Astrocyte (in vitro differentiated cells and primary cell): ENCODE measurements around the gene UBE2G1. TPM values are rescaled to one million over a fixed set of nuclear protein-coding genes. Genes with fewer than 3 reads are reported as not detected.

Experiments used
- DNase-seq: peaks from one replicate; pipeline ENCODE4 v3.0.0-alpha.2; 2010; ENCODE audit warnings: low read depth
- FAIRE-seq: peaks from 2 replicates; lab custom pipeline; 2011; peaks lifted over from hg19 to GRCh38; lab: Jason Lieb, UNC
- H2AFZ ChIP-seq: 2 replicates; pipeline ENCODE4 v1.6.0; 2012; ENCODE audit warnings: low read depth, low read length, inconsistent platforms
- H3K27ac ChIP-seq: 2 replicates; pipeline ENCODE4 v1.5.1; 2011; ENCODE audit warnings: low read depth, low read length, inconsistent platforms
- H3K27me3 ChIP-seq: 2 replicates; pipeline ENCODE4 v1.6.0; 2011; ENCODE audit warnings: low read length, inconsistent platforms; ENCODE audit not compliant: insufficient read depth
- H3K36me3 ChIP-seq: 2 replicates; pipeline ENCODE4 v1.5.1; 2011; ENCODE audit warnings: low read length, inconsistent platforms; ENCODE audit not compliant: insufficient read depth
- H3K4me1 ChIP-seq: 2 replicates; pipeline ENCODE4 v1.5.1; 2011; ENCODE audit warnings: low read length, inconsistent platforms; ENCODE audit not compliant: insufficient read depth
- H3K4me2 ChIP-seq: 2 replicates; pipeline ENCODE4 v1.6.0; 2012; ENCODE audit warnings: low read length, inconsistent platforms
- H3K4me3 ChIP-seq: 2 replicates; pipeline ENCODE4 v1.5.1; 2011; ENCODE audit warnings: low read depth, mild to moderate bottlenecking, low read length, inconsistent platforms; ENCODE audit not compliant: insufficient read depth
- H3K79me2 ChIP-seq: 2 replicates; pipeline ENCODE4 v1.6.0; 2012; ENCODE audit warnings: mild to moderate bottlenecking, low read length, inconsistent platforms; ENCODE audit not compliant: insufficient read depth
- H3K9ac ChIP-seq: 2 replicates; pipeline ENCODE4 v1.6.0; 2012; ENCODE audit warnings: mild to moderate bottlenecking, low read length, inconsistent platforms
- H3K9me3 ChIP-seq: 2 replicates; pipeline ENCODE4 v1.5.1; 2012; ENCODE audit warnings: low read depth, mild to moderate bottlenecking, low read length, inconsistent platforms; ENCODE audit not compliant: insufficient read depth
- H4K20me1 ChIP-seq: 2 replicates; pipeline ENCODE4 v1.6.0; 2012; ENCODE audit warnings: low read length, inconsistent platforms; ENCODE audit not compliant: insufficient read depth
- H3K27ac Mint-ChIP-seq: one replicate; pipeline ENCODE4 v1.8.0; 2021; ENCODE audit warnings: mild to moderate bottlenecking, mixed read lengths; ENCODE audit not compliant: unreplicated experiment
- H3K27me3 Mint-ChIP-seq: one replicate; pipeline ENCODE4 v1.8.0; 2021; ENCODE audit warnings: low read depth, mixed read lengths; ENCODE audit not compliant: unreplicated experiment
- H3K36me3 Mint-ChIP-seq: one replicate; pipeline ENCODE4 v1.8.0; 2021; ENCODE audit warnings: low read depth, mixed read lengths; ENCODE audit not compliant: unreplicated experiment
- H3K4me1 Mint-ChIP-seq: one replicate; pipeline ENCODE4 v1.8.0; 2021; ENCODE audit warnings: low read depth, mixed read lengths; ENCODE audit not compliant: unreplicated experiment
- H3K4me3 Mint-ChIP-seq: one replicate; pipeline ENCODE4 v1.8.0; 2021; ENCODE audit warnings: mild to moderate bottlenecking, moderate library complexity, mixed read lengths; ENCODE audit not compliant: unreplicated experiment
- H3K9me3 Mint-ChIP-seq: one replicate; pipeline ENCODE4 v1.8.0; 2021; ENCODE audit warnings: mild to moderate bottlenecking, mixed read lengths; ENCODE audit not compliant: unreplicated experiment
- CTCF ChIP-seq: IDR thresholded peaks from 2 replicates; pipeline ENCODE4 v1.5.1; 2011; ENCODE audit warnings: low read depth, mild to moderate bottlenecking, inconsistent platforms, low read length, moderate library complexity; ENCODE audit not compliant: insufficient read depth
- EZH2 ChIP-seq: IDR thresholded peaks from 2 replicates; pipeline ENCODE4 v1.6.1; 2012; ENCODE audit warnings: mild to moderate bottlenecking, low read length, inconsistent platforms; ENCODE audit not compliant: insufficient read depth
- total RNA-seq: library from RNA; stranded (reverse); gene quantifications from 2 replicates; pipeline ENCODE4 v1.2.1, GENCODE V29; 2021

Gene UBE2G1
- total RNA-seq, 1 donor from 2014 or later: 123 TPM

GRCh38 chr17:4267402-4267801 lies 99.1 kb downstream of the UBE2G1 start:
- Mint-ChIP-seq H3K4me3 (no peak overlapping the region), H3K9me3 (peaks cover 4% of the 10 kb centered on the region), H3K36me3 (peaks cover 6% of the 10 kb centered on the region), H3K4me1 (peaks cover 11% of the 10 kb centered on the region), H3K27me3 (no peaks in the 10 kb centered on the region), H3K27ac (no peak overlapping the region)
- Histone ChIP-seq H3K27me3 (no peaks in the 10 kb centered on the region), H3K36me3 (peaks cover 22% of the 10 kb centered on the region), H3K4me2 (no peak overlapping the region), H3K79me2 (peaks cover 18% of the 10 kb centered on the region), H3K4me3 (no peak overlapping the region), H3K9ac (no peak overlapping the region), H2AFZ (no peak overlapping the region), H3K9me3 (no peaks in the 10 kb centered on the region), H3K4me1 (peaks cover 5% of the 10 kb centered on the region), H4K20me1 (peaks cover 12% of the 10 kb centered on the region), H3K27ac (no peak overlapping the region)
- no peak for TF ChIP-seq CTCF
- no peak for TF ChIP-seq EZH2
- no peak for FAIRE-seq
- DNase-seq: no peak

DNA sequence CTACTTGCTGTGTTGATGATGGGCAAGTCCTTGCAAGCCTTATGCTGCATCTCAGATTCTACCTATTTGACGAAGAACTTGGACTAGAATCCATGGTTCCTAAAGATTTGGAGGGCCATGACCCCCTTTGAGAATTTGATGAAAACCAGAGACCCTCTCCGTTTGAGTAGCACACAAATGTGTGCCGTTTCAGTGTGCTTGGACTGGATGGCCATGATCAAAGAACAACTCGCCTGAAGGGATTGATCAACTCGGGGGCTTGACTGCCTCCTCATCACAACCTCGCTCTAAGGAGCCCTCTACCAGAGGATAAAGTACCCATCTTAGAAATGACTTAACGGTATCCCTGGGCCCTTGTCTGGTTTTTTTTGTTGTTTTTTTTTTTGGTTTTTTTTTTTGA lies 99.9 kb downstream of the UBE2G1 start:
- H3K9me3 ChIP-seq: no peaks in the 10 kb centered on the region
- H3K36me3 ChIP-seq: peaks cover 16% of the 10 kb centered on the region
- Mint-ChIP-seq H3K36me3 (peaks cover 6% of the 10 kb centered on the region), H3K4me1 (peaks cover 18% of the 10 kb centered on the region), H3K27ac (no peak overlapping the region), H3K9me3 (peaks cover 4% of the 10 kb centered on the region), H3K27me3 (no peaks in the 10 kb centered on the region), H3K4me3 (no peak overlapping the region)
- no peak overlapping the region for H2AFZ ChIP-seq
- H3K4me1 ChIP-seq: peaks cover 9% of the 10 kb centered on the region
- peaks cover 26% of the 10 kb centered on the region for H3K79me2 ChIP-seq
- DNase-seq: no peak
- no peaks in the 10 kb centered on the region for H3K27me3 ChIP-seq
- H3K4me2 ChIP-seq: no peak overlapping the region
- no peak overlapping the region for H3K4me3 ChIP-seq
- FAIRE-seq: no peak
- H3K27ac ChIP-seq: no peak overlapping the region
- no peak for TF ChIP-seq EZH2
- TF ChIP-seq CTCF: no peak
- H3K9ac ChIP-seq: no peak overlapping the region
- peaks cover 21% of the 10 kb centered on the region for H4K20me1 ChIP-seq
